B cell (primary cell): ENCODE data around the gene CBLB.

ENCODE experiments used
- EZH2 ChIP-seq: IDR thresholded peaks from 2 replicates; pipeline ENCODE4 v1.6.1; 2012; ENCODE audit warnings: borderline replicate concordance, low read depth, mild to moderate bottlenecking, moderate library complexity, low read length; ENCODE audit not compliant: insufficient read depth, poor library complexity, severe bottlenecking
- TF ChIP-seq, protein P1 (sequence below): fragments of 200-600 bp; IDR thresholded peaks from one replicate; pipeline ENCODE4 v1.8.0; 2022; ENCODE audit warnings: antibody characterized with exemption, mild to moderate bottlenecking

DNA sequence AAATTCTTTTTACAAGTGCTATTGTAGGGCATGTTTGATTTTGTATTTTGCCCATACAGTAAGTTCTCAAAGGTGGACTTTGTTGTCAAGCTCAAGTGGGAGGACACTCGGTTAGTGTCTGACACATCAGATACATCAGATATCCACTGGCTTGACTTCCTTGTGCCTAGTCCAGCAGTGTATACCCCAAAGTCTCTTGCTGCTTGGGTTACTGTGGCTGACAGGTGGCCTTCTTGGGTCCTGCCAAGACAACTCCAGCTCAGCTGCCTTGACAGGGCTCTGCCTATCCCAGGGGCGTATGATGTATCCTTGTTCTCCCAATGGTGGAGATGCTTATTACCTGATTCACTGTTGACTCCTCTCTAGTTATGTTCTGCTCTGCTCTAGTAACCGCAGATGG is 214.9 kb downstream of the CBLB start:
- TF ChIP-seq, protein P1, sequence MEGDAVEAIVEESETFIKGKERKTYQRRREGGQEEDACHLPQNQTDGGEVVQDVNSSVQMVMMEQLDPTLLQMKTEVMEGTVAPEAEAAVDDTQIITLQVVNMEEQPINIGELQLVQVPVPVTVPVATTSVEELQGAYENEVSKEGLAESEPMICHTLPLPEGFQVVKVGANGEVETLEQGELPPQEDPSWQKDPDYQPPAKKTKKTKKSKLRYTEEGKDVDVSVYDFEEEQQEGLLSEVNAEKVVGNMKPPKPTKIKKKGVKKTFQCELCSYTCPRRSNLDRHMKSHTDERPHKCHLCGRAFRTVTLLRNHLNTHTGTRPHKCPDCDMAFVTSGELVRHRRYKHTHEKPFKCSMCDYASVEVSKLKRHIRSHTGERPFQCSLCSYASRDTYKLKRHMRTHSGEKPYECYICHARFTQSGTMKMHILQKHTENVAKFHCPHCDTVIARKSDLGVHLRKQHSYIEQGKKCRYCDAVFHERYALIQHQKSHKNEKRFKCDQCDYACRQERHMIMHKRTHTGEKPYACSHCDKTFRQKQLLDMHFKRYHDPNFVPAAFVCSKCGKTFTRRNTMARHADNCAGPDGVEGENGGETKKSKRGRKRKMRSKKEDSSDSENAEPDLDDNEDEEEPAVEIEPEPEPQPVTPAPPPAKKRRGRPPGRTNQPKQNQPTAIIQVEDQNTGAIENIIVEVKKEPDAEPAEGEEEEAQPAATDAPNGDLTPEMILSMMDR, result no peak
- TF ChIP-seq EZH2, result no peak
